Peyer's patch (tissue), 4 donors: Measurements from ENCODE around the gene DNAH14. TPM values are rescaled to one million over a fixed set of nuclear protein-coding genes. Genes with fewer than 3 reads are reported as not detected.

ENCODE experiments used
- DNase-seq, 3 donors: peaks; one replicate each; pipeline ENCODE4 v3.0.0-alpha.2; 2017 to 2019
- H3K27ac ChIP-seq, 4 donors: fragments of 200-600 bp; sonication (generic); one replicate each; pipeline ENCODE4 v1.5.1; 2016 to 2019
- H3K27me3 ChIP-seq, 2 donors: fragments of 200-600 bp; sonication (generic); one replicate each; pipeline ENCODE4 v1.5.1; 2019
- H3K36me3 ChIP-seq, 3 donors: fragments of 200-600 bp; sonication (generic); one replicate each; pipeline ENCODE4 v1.5.1; 2016 to 2019
- H3K4me1 ChIP-seq, 4 donors: fragments of 200-600 bp; sonication (generic); one replicate each; pipeline ENCODE4 v1.5.1; 2016 to 2019
- H3K4me3 ChIP-seq, 4 donors: fragments of 200-600 bp; sonication (generic); 1 replicate in 3 of 4; 2 replicates in 1 of 4; pipeline ENCODE4 v1.5.1; 2016 to 2019; ENCODE audit warnings: mild to moderate bottlenecking in 1 of 4
- H3K9me3 ChIP-seq, 4 donors: fragments of 200-600 bp; sonication (generic); one replicate each; pipeline ENCODE4 v1.5.1; 2016 to 2019; ENCODE audit warnings: mild to moderate bottlenecking in 1 of 4
- CTCF ChIP-seq, 6 experiments: fragments of 450-650 bp in 4 of 6; fragments of 200-600 bp in 2 of 6; sonication (generic) in 1 of 6; IDR thresholded peaks; one replicate each; pipeline ENCODE4 v1.5.1; 2017 to 2019; ENCODE audit warnings: antibody characterized with exemption in 6 of 6, mild to moderate bottlenecking in 3 of 6, moderate library complexity in 1 of 6
- POLR2A ChIP-seq, 2 donors: fragments of 450-650 bp; IDR thresholded peaks; one replicate each; pipeline ENCODE4 v1.5.1; 2017; ENCODE audit warnings: antibody characterized with exemption in 2 of 2, mild to moderate bottlenecking in 2 of 2, moderate library complexity in 2 of 2
- total RNA-seq, 4 donors: library from RNA; depleted of rRNA; stranded (reverse); fragments of >200 nt; gene quantifications; one replicate each; pipeline ENCODE4 v1.1.0, GENCODE V29; 2016

DNAH14 gene
- total RNA-seq, 4 donors from 2014 or later = 6.5 to 11.0 (median 7.4) TPM

- Histone ChIP-seq H3K36me3 (no peaks in the 10 kb centered on the region), H3K27ac (no peak overlapping the region), H3K4me1 (no peaks in the 10 kb centered on the region), H3K27me3 (no peaks in the 10 kb centered on the region), H3K9me3 (no peaks in the 10 kb centered on the region), H3K4me3 (no peak overlapping the region)
- DNase-seq = no peak
- TF ChIP-seq CTCF (IDR thresholded peaks at IDR 0.05) = no peak
Measured at GRCh38 chr1:224900062-224900630, 29.3 kb upstream of the DNAH14 start.

GRCh38 chr1:224901087-224901810 lies 28.2 kb upstream of the DNAH14 start:
- no peak for DNase-seq

GRCh38 chr1:224903955-224904354 lies 25.5 kb upstream of the DNAH14 start:
- Histone ChIP-seq H3K9me3 (no peaks in the 10 kb centered on the region), H3K27me3 (no peaks in the 10 kb centered on the region), H3K4me3 (no peak overlapping the region), H3K27ac (no peak overlapping the region), H3K4me1 (no peaks in the 10 kb centered on the region), H3K36me3 (no peaks in the 10 kb centered on the region)
- no peak for DNase-seq
- TF ChIP-seq CTCF (IDR thresholded peaks at IDR 0.05) (no peak), POLR2A (IDR thresholded peaks at IDR 0.05) (no peak)

More at GRCh38 chr1:224901087-224901810, 28.2 kb upstream of the DNAH14 start:
- no peaks in the 10 kb centered on the region for H3K9me3 ChIP-seq
- no peak overlapping the region for H3K4me3 ChIP-seq
- H3K4me1 ChIP-seq = no peaks in the 10 kb centered on the region
- no peak for TF ChIP-seq CTCF (IDR thresholded peaks at IDR 0.05)
- no peak for TF ChIP-seq POLR2A (IDR thresholded peaks at IDR 0.05)
- no peaks in the 10 kb centered on the region for H3K36me3 ChIP-seq
- H3K27ac ChIP-seq = no peak overlapping the region
- no peaks in the 10 kb centered on the region for H3K27me3 ChIP-seq

- Histone ChIP-seq H3K27ac (no peak overlapping the region), H3K4me3 (no peak overlapping the region), H3K27me3 (no peaks in the 10 kb centered on the region), H3K4me1 (no peaks in the 10 kb centered on the region), H3K36me3 (no peaks in the 10 kb centered on the region), H3K9me3 (no peaks in the 10 kb centered on the region)
- no peak for DNase-seq
- TF ChIP-seq CTCF (IDR thresholded peaks at IDR 0.05) (no peak), POLR2A (IDR thresholded peaks at IDR 0.05) (no peak)
Measured at GRCh38 chr1:224906340-224906739, 23.1 kb upstream of the DNAH14 start.

GRCh38 chr1:224911217-224911616 lies 18.3 kb upstream of the DNAH14 start:
- no peak for DNase-seq

More at GRCh38 chr1:224911217-224911616, 18.3 kb upstream of the DNAH14 start:
- H3K4me3 ChIP-seq = no peak overlapping the region
- TF ChIP-seq CTCF (IDR thresholded peaks at IDR 0.05) (no peak), POLR2A (IDR thresholded peaks at IDR 0.05) (no peak)
- peaks cover 0 to 5% (median 2%) of the 10 kb centered on the region in 4 donors for H3K9me3 ChIP-seq
- H3K27me3 ChIP-seq = no peaks in the 10 kb centered on the region
- H3K36me3 ChIP-seq = no peaks in the 10 kb centered on the region
- H3K4me1 ChIP-seq = no peaks in the 10 kb centered on the region
- H3K27ac ChIP-seq = no peak overlapping the region
